ENCODE results near the gene ERCC5. TPM values are rescaled to one million over a fixed set of nuclear protein-coding genes. Genes with fewer than 3 reads are reported as not detected.

The ERCC5 gene
- total and polyA plus RNA-seq, 9 of the 15 experiments (the other 6 are each of a cell fraction or from before 2014, with no cell fraction given) = 7.4 to 43.1 (median 33.9) TPM

DNA sequence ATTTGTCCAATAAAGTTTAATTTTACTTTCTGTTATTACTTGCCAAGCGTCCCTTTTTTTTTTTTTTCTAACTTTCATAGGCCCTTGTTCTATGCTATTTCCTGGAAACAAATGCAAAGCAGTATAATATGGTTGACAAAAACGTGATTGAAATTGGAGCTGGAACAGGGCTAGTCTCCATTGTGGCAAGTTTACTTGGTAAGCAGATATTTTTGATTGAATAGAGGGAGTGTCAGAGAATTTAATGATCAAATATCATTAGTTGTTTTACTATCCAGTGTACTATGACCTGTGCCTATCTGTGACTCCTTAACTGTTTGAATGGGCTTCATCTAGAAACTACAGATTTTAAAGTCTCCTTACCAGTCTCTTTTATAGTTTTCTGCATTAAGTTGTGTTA, 46.7 kb downstream of the ERCC5 start:
- ChIA-PET CTCF (ENCODE audit: low intra/inter-chr PET ratio) (no interaction called here), POLR2A (no interaction called here)
- intact Hi-C loops (cut with micrococcal nuclease) (no loop called here), in situ Hi-C loops (cut with MboI) (no loop called here)
- H4K20me1 ChIP-seq (replicated peaks; ENCODE audit: control insufficient read depth, insufficient read depth, low read length) = no peaks in the 10 kb centered on the region
- no peaks in the 10 kb centered on the region for H3K27me3 ChIP-seq (ENCODE audit: control insufficient read depth in 2 of 2, insufficient read depth in 2 of 2, low read length in 2 of 2)
- no peaks in the 10 kb centered on the region for H3K4me1 ChIP-seq (replicated peaks in 1 of 2; ENCODE audit: control insufficient read depth in 2 of 2, insufficient read depth in 2 of 2, low read length in 2 of 2)
- H3K4me2 ChIP-seq (ENCODE audit: insufficient read depth, low read length) = no peak overlapping the region
- no peak overlapping the region for H3K27ac ChIP-seq (ENCODE audit: extremely low read depth, low read depth, low read length)
- H3K9ac ChIP-seq (ENCODE audit: insufficient read depth in 1 of 2, low read depth in 2 of 2, low read length in 2 of 2) = no peak overlapping the region
- FAIRE-seq (no peak), ATAC-seq (no peak), DNase-seq (ENCODE audit: extremely low read depth in 1 of 4, low spot score in 3 of 4) (no peak)
- no TSS peak for BruUV-seq (replicated peaks)
- WGBS (ENCODE audit: insufficient coverage, low coverage, missing lambda C conversion rate) = 0% methylated on average over 1 of the region's 2 CpGs
- no peak overlapping the region for H2AFZ ChIP-seq (ENCODE audit: low read depth, low read length)
- H3K9me1 ChIP-seq (ENCODE audit: control insufficient read depth, insufficient read depth, low read length) = no peaks in the 10 kb centered on the region
- no peaks in the 10 kb centered on the region for H3K79me2 ChIP-seq (ENCODE audit: control insufficient read depth, insufficient read depth, low read length)
- H3K4me3 ChIP-seq = no peak overlapping the region
- no peaks in the 10 kb centered on the region for H3K9me3 ChIP-seq (replicated peaks; ENCODE audit: control insufficient read depth, insufficient read depth, low read depth, low read length)
- no peaks in the 10 kb centered on the region for H3K36me3 ChIP-seq (ENCODE audit: control insufficient read depth, insufficient read depth, low read length)
- no peak for TF ChIP-seq NFIC (IDR thresholded peaks at IDR 0.05)
- no peak for TF ChIP-seq ZNF780A (CRISPR knock-in tag; IDR thresholded peaks at IDR 0.05)
- no peak for TF ChIP-seq ZC3H11A (IDR thresholded peaks at IDR 0.05; ENCODE audit: low read depth, low read length)
- TF ChIP-seq ARID1B (IDR thresholded peaks at IDR 0.05) = no peak
- TF ChIP-seq ZNF140 (CRISPR knock-in tag; IDR thresholded peaks at IDR 0.05) = no peak
- no peak for TF ChIP-seq SRSF9 (IDR thresholded peaks at IDR 0.05; ENCODE audit: borderline replicate concordance, low read depth, low read length)
- no peak for TF ChIP-seq ZNF184 (CRISPR knock-in tag; IDR thresholded peaks at IDR 0.05)
- TF ChIP-seq, protein P1, sequence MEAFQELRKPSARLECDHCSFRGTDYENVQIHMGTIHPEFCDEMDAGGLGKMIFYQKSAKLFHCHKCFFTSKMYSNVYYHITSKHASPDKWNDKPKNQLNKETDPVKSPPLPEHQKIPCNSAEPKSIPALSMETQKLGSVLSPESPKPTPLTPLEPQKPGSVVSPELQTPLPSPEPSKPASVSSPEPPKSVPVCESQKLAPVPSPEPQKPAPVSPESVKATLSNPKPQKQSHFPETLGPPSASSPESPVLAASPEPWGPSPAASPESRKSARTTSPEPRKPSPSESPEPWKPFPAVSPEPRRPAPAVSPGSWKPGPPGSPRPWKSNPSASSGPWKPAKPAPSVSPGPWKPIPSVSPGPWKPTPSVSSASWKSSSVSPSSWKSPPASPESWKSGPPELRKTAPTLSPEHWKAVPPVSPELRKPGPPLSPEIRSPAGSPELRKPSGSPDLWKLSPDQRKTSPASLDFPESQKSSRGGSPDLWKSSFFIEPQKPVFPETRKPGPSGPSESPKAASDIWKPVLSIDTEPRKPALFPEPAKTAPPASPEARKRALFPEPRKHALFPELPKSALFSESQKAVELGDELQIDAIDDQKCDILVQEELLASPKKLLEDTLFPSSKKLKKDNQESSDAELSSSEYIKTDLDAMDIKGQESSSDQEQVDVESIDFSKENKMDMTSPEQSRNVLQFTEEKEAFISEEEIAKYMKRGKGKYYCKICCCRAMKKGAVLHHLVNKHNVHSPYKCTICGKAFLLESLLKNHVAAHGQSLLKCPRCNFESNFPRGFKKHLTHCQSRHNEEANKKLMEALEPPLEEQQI (IDR thresholded peaks at IDR 0.05) = no peak
- no peak for TF ChIP-seq PRMT5 (CRISPR knock-in tag; IDR thresholded peaks at IDR 0.05)
- TF ChIP-seq, protein P2, sequence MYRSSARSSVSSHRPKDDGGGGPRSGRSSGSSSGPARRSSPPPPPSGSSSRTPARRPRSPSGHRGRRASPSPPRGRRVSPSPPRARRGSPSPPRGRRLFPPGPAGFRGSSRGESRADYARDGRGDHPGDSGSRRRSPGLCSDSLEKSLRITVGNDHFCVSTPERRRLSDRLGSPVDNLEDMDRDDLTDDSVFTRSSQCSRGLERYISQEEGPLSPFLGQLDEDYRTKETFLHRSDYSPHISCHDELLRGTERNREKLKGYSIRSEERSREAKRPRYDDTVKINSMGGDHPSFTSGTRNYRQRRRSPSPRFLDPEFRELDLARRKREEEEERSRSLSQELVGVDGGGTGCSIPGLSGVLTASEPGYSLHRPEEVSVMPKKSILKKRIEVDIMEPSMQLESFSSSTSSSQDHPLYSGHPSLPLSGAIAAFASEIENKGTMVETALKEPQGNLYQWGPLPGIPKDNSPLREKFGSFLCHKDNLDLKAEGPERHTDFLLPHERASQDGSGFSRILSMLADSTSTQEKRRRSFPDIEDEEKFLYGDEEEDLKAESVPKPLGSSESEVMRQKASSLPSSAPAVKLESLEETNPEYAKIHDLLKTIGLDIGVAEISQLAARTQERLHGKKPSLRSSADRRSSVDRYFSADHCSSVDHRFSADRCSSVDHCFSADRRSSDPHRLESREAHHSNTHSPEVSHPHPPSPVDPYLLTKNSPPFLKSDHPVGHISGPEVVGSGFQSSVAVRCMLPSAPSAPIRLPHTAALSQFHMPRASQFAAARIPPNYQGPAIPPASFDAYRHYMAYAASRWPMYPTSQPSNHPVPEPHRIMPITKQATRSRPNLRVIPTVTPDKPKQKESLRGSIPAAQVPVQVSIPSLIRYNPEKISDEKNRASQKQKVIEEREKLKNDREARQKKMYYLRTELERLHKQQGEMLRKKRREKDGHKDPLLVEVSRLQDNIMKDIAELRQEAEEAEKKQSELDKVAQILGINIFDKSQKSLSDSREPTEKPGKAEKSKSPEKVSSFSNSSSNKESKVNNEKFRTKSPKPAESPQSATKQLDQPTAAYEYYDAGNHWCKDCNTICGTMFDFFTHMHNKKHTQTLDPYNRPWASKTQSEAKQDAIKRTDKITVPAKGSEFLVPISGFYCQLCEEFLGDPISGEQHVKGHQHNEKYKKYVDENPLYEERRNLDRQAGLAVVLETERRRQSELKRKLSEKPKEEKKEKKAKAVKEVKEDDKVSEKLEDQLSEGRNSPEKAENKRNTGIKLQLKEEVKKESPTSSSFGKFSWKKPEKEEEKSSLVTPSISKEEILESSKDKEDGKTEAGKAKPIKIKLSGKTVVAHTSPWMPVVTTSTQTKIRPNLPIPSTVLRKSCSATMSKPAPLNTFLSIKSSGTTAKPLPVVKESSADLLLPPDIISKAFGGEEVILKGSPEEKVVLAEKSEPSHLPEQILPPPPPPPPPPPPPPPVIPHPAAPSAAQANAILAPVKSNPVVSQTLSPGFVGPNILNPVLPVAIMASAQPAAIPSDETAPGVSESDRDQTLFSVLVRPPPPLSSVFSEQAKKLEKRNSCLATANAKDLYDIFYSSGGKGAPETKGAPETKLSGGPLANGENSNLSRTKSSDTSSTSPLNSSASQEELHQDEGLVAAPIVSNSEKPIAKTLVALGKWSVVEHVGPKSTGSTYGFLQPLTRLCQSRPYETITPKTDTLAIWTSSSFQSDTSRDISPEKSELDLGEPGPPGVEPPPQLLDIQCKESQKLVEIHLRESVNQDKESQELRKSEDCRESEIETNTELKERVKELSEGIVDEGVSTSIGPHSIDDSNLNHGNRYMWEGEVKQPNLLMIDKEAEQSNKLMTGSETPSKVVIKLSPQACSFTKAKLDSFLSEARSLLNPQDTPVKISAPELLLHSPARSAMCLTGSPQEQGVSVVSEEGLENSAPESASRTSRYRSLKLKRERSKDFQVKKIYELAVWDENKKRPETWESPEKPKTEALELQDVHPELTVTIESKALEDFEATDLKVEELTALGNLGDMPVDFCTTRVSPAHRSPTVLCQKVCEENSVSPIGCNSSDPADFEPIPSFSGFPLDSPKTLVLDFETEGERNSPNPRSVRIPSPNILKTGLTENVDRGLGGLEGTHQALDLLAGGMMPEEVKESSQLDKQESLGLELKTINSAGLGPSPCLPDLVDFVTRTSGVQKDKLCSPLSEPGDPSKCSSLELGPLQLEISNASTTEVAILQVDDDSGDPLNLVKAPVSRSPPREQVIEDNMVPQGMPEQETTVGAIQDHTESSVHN (IDR thresholded peaks at IDR 0.05; ENCODE audit: borderline replicate concordance in 1 of 2, low read depth in 1 of 2) = no peak
- no peak for TF ChIP-seq ZFP30 (CRISPR knock-in tag; IDR thresholded peaks at IDR 0.05; ENCODE audit: borderline replicate concordance)
- no peak for TF ChIP-seq CTBP1 (IDR thresholded peaks at IDR 0.05; ENCODE audit: borderline replicate concordance)
- no peak for TF ChIP-seq EZH2 (IDR thresholded peaks at IDR 0.05; ENCODE audit: borderline replicate concordance, low read depth, low read length)
- TF ChIP-seq ZNF561 (CRISPR knock-in tag; conservative IDR thresholded peaks at IDR 0.05) = no peak
- no peak for TF ChIP-seq MBD2 (IDR thresholded peaks at IDR 0.05; ENCODE audit: borderline replicate concordance, low read depth)

All from K562 (cell line).